ENCODE measurements around the gene PRDM10.
"Not testable (repeated sequence)": the region's sequence is repeated elsewhere in the genome, so short reads cannot be mapped to it uniquely, and the experiment has no call there.

Gene PRDM10

GRCh38 chr11:129974237-129974636 is 28.4 kb downstream of the PRDM10 start:
- Histone ChIP-seq H3K36me3 (ENCODE audit: control insufficient read depth, insufficient read depth, low read length, severe bottlenecking) (no peaks in the 10 kb centered on the region), H3K4me1 (ENCODE audit: control insufficient read depth, insufficient read depth, low read length) (peaks cover 4% of the 10 kb centered on the region), H3K4me3 (ENCODE audit: low read length) (no peak overlapping the region), H3K27me3 (replicated peaks; ENCODE audit: control insufficient read depth, insufficient read depth, low read length) (no peaks in the 10 kb centered on the region), H3K9ac (ENCODE audit: low read length) (no peak overlapping the region), H3K9me3 (ENCODE audit: control insufficient read depth, low read length) (no peaks in the 10 kb centered on the region)
- DNase-seq (ENCODE audit: low read depth) = no peak

GRCh38 chr11:129973809-129974208 is 28.8 kb downstream of the PRDM10 start:
- no peak for DNase-seq (ENCODE audit: low read depth)
- H3K4me3 ChIP-seq (ENCODE audit: low read length) = no peak overlapping the region
- H3K36me3 ChIP-seq (ENCODE audit: control insufficient read depth, insufficient read depth, low read length, severe bottlenecking) = no peaks in the 10 kb centered on the region
- no peaks in the 10 kb centered on the region for H3K27me3 ChIP-seq (replicated peaks; ENCODE audit: control insufficient read depth, insufficient read depth, low read length)
- H3K4me1 ChIP-seq (ENCODE audit: control insufficient read depth, insufficient read depth, low read length) = peaks cover 4% of the 10 kb centered on the region
- H3K9ac ChIP-seq (ENCODE audit: low read length) = no peak overlapping the region
- H3K9me3 ChIP-seq (ENCODE audit: control insufficient read depth, low read length) = no peaks in the 10 kb centered on the region

- peaks cover 4% of the 10 kb centered on the region for H3K4me1 ChIP-seq (ENCODE audit: control insufficient read depth, insufficient read depth, low read length)
- H3K36me3 ChIP-seq (ENCODE audit: control insufficient read depth, insufficient read depth, low read length, severe bottlenecking) = no peaks in the 10 kb centered on the region
- no peak overlapping the region for H3K9ac ChIP-seq (ENCODE audit: low read length)
- no peaks in the 10 kb centered on the region for H3K9me3 ChIP-seq (ENCODE audit: control insufficient read depth, low read length)
- no peak for DNase-seq (ENCODE audit: low read depth)
- H3K4me3 ChIP-seq (ENCODE audit: low read length) = no peak overlapping the region
- no peaks in the 10 kb centered on the region for H3K27me3 ChIP-seq (replicated peaks; ENCODE audit: control insufficient read depth, insufficient read depth, low read length)
These were observed 29.6 kb downstream of the PRDM10 start for GRCh38 chr11:129973068-129973467.

- H3K27me3 ChIP-seq (replicated peaks; ENCODE audit: control insufficient read depth, insufficient read depth, low read length) = no peaks in the 10 kb centered on the region
- no peak overlapping the region for H3K9ac ChIP-seq (ENCODE audit: low read length)
- peaks cover 4% of the 10 kb centered on the region for H3K4me1 ChIP-seq (ENCODE audit: control insufficient read depth, insufficient read depth, low read length)
- no peak overlapping the region for H3K4me3 ChIP-seq (ENCODE audit: low read length)
- no peaks in the 10 kb centered on the region for H3K36me3 ChIP-seq (ENCODE audit: control insufficient read depth, insufficient read depth, low read length, severe bottlenecking)
- DNase-seq (ENCODE audit: low read depth) = no peak
- H3K9me3 ChIP-seq (ENCODE audit: control insufficient read depth, low read length) = no peaks in the 10 kb centered on the region
These were observed 30.0 kb downstream of the PRDM10 start for GRCh38 chr11:129972611-129973010.

- DNase-seq (ENCODE audit: low read depth); H3K9ac ChIP-seq (ENCODE audit: low read length); H3K36me3 ChIP-seq (ENCODE audit: control insufficient read depth, insufficient read depth, low read length, severe bottlenecking); H3K9me3 ChIP-seq (ENCODE audit: control insufficient read depth, low read length); H3K4me1 ChIP-seq (ENCODE audit: control insufficient read depth, insufficient read depth, low read length); H3K27me3 ChIP-seq (replicated peaks; ENCODE audit: control insufficient read depth, insufficient read depth, low read length); H3K4me3 ChIP-seq (ENCODE audit: low read length): not testable (repeated sequence)
These were observed 30.8 kb downstream of the PRDM10 start for GRCh38 chr11:129971856-129972255.

GRCh38 chr11:129969920-129970319 is 32.7 kb downstream of the PRDM10 start:
- Histone ChIP-seq H3K4me1 (ENCODE audit: control insufficient read depth, insufficient read depth, low read length) (peaks cover 4% of the 10 kb centered on the region), H3K27me3 (replicated peaks; ENCODE audit: control insufficient read depth, insufficient read depth, low read length) (no peaks in the 10 kb centered on the region), H3K9ac (ENCODE audit: low read length) (no peak overlapping the region), H3K9me3 (ENCODE audit: control insufficient read depth, low read length) (no peaks in the 10 kb centered on the region), H3K36me3 (ENCODE audit: control insufficient read depth, insufficient read depth, low read length, severe bottlenecking) (no peaks in the 10 kb centered on the region), H3K4me3 (ENCODE audit: low read length) (no peak overlapping the region)
- DNase-seq (ENCODE audit: low read depth) = no peak

GRCh38 chr11:129968591-129969419 is 33.8 kb downstream of the PRDM10 start:
- no peaks in the 10 kb centered on the region for H3K36me3 ChIP-seq (ENCODE audit: control insufficient read depth, insufficient read depth, low read length, severe bottlenecking)
- H3K9ac ChIP-seq (ENCODE audit: low read length) = no peak overlapping the region
- no peaks in the 10 kb centered on the region for H3K27me3 ChIP-seq (replicated peaks; ENCODE audit: control insufficient read depth, insufficient read depth, low read length)
- no peaks in the 10 kb centered on the region for H3K4me1 ChIP-seq (ENCODE audit: control insufficient read depth, insufficient read depth, low read length)
- DNase-seq (ENCODE audit: low read depth) = no peak
- no peak overlapping the region for H3K4me3 ChIP-seq (ENCODE audit: low read length)
- H3K9me3 ChIP-seq (ENCODE audit: control insufficient read depth, low read length) = no peaks in the 10 kb centered on the region

GRCh38 chr11:129967996-129968395 is 34.6 kb downstream of the PRDM10 start:
- H3K27me3 ChIP-seq (replicated peaks; ENCODE audit: control insufficient read depth, insufficient read depth, low read length) = no peaks in the 10 kb centered on the region
- DNase-seq (ENCODE audit: low read depth) = no peak
- H3K4me3 ChIP-seq (ENCODE audit: low read length) = no peak overlapping the region
- peaks cover 3% of the 10 kb centered on the region for H3K4me1 ChIP-seq (ENCODE audit: control insufficient read depth, insufficient read depth, low read length)
- H3K36me3 ChIP-seq (ENCODE audit: control insufficient read depth, insufficient read depth, low read length, severe bottlenecking) = no peaks in the 10 kb centered on the region
- no peak overlapping the region for H3K9ac ChIP-seq (ENCODE audit: low read length)
- H3K9me3 ChIP-seq (ENCODE audit: control insufficient read depth, low read length) = no peaks in the 10 kb centered on the region

- Histone ChIP-seq H3K27me3 (replicated peaks; ENCODE audit: control insufficient read depth, insufficient read depth, low read length) (no peaks in the 10 kb centered on the region), H3K4me3 (ENCODE audit: low read length) (no peak overlapping the region), H3K9ac (ENCODE audit: low read length) (no peak overlapping the region), H3K9me3 (ENCODE audit: control insufficient read depth, low read length) (no peaks in the 10 kb centered on the region), H3K4me1 (ENCODE audit: control insufficient read depth, insufficient read depth, low read length) (peaks cover 9% of the 10 kb centered on the region), H3K36me3 (ENCODE audit: control insufficient read depth, insufficient read depth, low read length, severe bottlenecking) (no peaks in the 10 kb centered on the region)
- no peak for DNase-seq (ENCODE audit: low read depth)
These were observed 37.4 kb downstream of the PRDM10 start for GRCh38 chr11:129965248-129965647.

GRCh38 chr11:129960216-129961214 is 42.1 kb downstream of the PRDM10 start:
- H3K27me3 ChIP-seq (replicated peaks; ENCODE audit: control insufficient read depth, insufficient read depth, low read length) = no peaks in the 10 kb centered on the region
- DNase-seq (ENCODE audit: low read depth) = peak; percentile 59
- H3K9me3 ChIP-seq (ENCODE audit: control insufficient read depth, low read length) = no peaks in the 10 kb centered on the region
- no peak overlapping the region for H3K9ac ChIP-seq (ENCODE audit: low read length)
- H3K36me3 ChIP-seq (ENCODE audit: control insufficient read depth, insufficient read depth, low read length, severe bottlenecking) = peaks cover 5% of the 10 kb centered on the region
- no peak overlapping the region for H3K4me3 ChIP-seq (ENCODE audit: low read length)
- peaks cover 14% of the 10 kb centered on the region for H3K4me1 ChIP-seq (ENCODE audit: control insufficient read depth, insufficient read depth, low read length)

- peaks cover 14% of the 10 kb centered on the region for H3K4me1 ChIP-seq (ENCODE audit: control insufficient read depth, insufficient read depth, low read length)
- peaks cover 5% of the 10 kb centered on the region for H3K36me3 ChIP-seq (ENCODE audit: control insufficient read depth, insufficient read depth, low read length, severe bottlenecking)
- H3K4me3 ChIP-seq (ENCODE audit: low read length) = no peak overlapping the region
- H3K9ac ChIP-seq (ENCODE audit: low read length) = no peak overlapping the region
- H3K27me3 ChIP-seq (replicated peaks; ENCODE audit: control insufficient read depth, insufficient read depth, low read length) = no peaks in the 10 kb centered on the region
- DNase-seq (ENCODE audit: low read depth) = no peak
- H3K9me3 ChIP-seq (ENCODE audit: control insufficient read depth, low read length) = no peaks in the 10 kb centered on the region
These were observed 42.9 kb downstream of the PRDM10 start for GRCh38 chr11:129959687-129960086.

Measured in adipocyte (in vitro differentiated cells).